ENCODE results near the gene CFAP53. TPM values are rescaled to one million over a fixed set of nuclear protein-coding genes. Genes with fewer than 3 reads are reported as not detected.

CFAP53 gene
- total RNA-seq, 1 donor from 2014 or later, result 0.68 TPM

DNA sequence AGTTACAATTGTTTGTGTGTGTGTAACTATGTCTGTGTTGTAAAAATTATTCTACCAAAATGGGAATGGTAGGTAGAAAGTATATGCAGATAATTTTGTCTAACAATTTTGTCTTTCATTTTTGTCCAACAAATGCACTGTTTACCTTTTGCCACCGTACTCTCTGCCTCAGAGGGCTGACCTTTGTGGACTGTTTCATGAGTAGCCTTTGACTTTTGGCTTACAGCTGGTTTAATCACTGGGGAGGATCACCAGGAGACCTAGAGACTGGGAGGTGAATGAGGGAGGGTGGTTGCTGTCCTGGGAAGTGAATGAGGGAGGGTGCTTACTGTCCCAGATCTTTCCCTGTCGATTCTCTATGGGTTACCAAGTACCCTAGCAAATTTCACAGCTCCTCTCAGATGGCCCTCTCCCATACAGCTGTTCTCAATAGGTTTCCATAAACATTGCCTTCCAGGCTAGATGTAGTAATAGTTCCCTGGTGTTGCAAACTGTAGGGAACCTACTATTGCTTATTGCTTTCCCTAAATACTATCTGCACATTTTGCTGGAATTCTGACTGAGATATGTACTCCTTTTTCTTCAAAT is 47.7 kb upstream of the CFAP53 start:
- TF ChIP-seq, protein P1, sequence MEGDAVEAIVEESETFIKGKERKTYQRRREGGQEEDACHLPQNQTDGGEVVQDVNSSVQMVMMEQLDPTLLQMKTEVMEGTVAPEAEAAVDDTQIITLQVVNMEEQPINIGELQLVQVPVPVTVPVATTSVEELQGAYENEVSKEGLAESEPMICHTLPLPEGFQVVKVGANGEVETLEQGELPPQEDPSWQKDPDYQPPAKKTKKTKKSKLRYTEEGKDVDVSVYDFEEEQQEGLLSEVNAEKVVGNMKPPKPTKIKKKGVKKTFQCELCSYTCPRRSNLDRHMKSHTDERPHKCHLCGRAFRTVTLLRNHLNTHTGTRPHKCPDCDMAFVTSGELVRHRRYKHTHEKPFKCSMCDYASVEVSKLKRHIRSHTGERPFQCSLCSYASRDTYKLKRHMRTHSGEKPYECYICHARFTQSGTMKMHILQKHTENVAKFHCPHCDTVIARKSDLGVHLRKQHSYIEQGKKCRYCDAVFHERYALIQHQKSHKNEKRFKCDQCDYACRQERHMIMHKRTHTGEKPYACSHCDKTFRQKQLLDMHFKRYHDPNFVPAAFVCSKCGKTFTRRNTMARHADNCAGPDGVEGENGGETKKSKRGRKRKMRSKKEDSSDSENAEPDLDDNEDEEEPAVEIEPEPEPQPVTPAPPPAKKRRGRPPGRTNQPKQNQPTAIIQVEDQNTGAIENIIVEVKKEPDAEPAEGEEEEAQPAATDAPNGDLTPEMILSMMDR (IDR thresholded peaks at IDR 0.05; ENCODE audit: insufficient read depth, low read depth, low read length), result no peak
- no peak for TF ChIP-seq EZH2 (IDR thresholded peaks at IDR 0.05; ENCODE audit: insufficient read depth, low read length)
- H3K4me1 Mint-ChIP-seq (ENCODE audit: low read depth, unreplicated experiment), result no peaks in the 10 kb centered on the region
- no peak for FAIRE-seq

GRCh38 chr18:50313031-50313607 is 46.8 kb upstream of the CFAP53 start:
- no peaks in the 10 kb centered on the region for H4K20me1 ChIP-seq (ENCODE audit: insufficient read depth, low read length)
- FAIRE-seq (no peak), DNase-seq (ENCODE audit: low read depth) (no peak)
- no peaks in the 10 kb centered on the region for H3K79me2 ChIP-seq (ENCODE audit: insufficient read depth, low read length)
- H3K4me3 ChIP-seq (ENCODE audit: insufficient read depth, low read depth, low read length), result no peak overlapping the region
- H3K36me3 ChIP-seq (ENCODE audit: insufficient read depth, low read length), result no peaks in the 10 kb centered on the region
- H3K4me2 ChIP-seq (ENCODE audit: low read length), result no peak overlapping the region
- no peaks in the 10 kb centered on the region for H3K9me3 ChIP-seq (ENCODE audit: insufficient read depth, low read depth, low read length)
- H3K27me3 ChIP-seq (ENCODE audit: insufficient read depth, low read length), result peaks cover 7% of the 10 kb centered on the region
- Mint-ChIP-seq H3K9me3 (ENCODE audit: unreplicated experiment) (peaks cover 4% of the 10 kb centered on the region), H3K4me1 (ENCODE audit: low read depth, unreplicated experiment) (no peaks in the 10 kb centered on the region), H3K27ac (ENCODE audit: unreplicated experiment) (no peak overlapping the region), H3K4me3 (ENCODE audit: unreplicated experiment) (no peak overlapping the region), H3K36me3 (ENCODE audit: low read depth, unreplicated experiment) (no peaks in the 10 kb centered on the region), H3K27me3 (ENCODE audit: low read depth, unreplicated experiment) (peaks cover 25% of the 10 kb centered on the region)
- H3K9ac ChIP-seq (ENCODE audit: low read length), result no peak overlapping the region
- no peak overlapping the region for H2AFZ ChIP-seq (ENCODE audit: low read depth, low read length)
- no peak for TF ChIP-seq EZH2 (IDR thresholded peaks at IDR 0.05; ENCODE audit: insufficient read depth, low read length)
- TF ChIP-seq, protein P1 (IDR thresholded peaks at IDR 0.05; ENCODE audit: insufficient read depth, low read depth, low read length), result no peak
- peaks cover 2% of the 10 kb centered on the region for H3K4me1 ChIP-seq (ENCODE audit: insufficient read depth, low read length)
- H3K27ac ChIP-seq (ENCODE audit: low read depth, low read length), result no peak overlapping the region

More for the DNA sequence above, 47.7 kb upstream of the CFAP53 start:
- H3K4me1 ChIP-seq (ENCODE audit: insufficient read depth, low read length), result no peaks in the 10 kb centered on the region
- H3K27me3 ChIP-seq (ENCODE audit: insufficient read depth, low read length), result peaks cover 7% of the 10 kb centered on the region
- no peak overlapping the region for H3K9ac ChIP-seq (ENCODE audit: low read length)
- Mint-ChIP-seq H3K27ac (ENCODE audit: unreplicated experiment) (no peak overlapping the region), H3K4me3 (ENCODE audit: unreplicated experiment) (no peak overlapping the region), H3K27me3 (ENCODE audit: low read depth, unreplicated experiment) (peaks cover 23% of the 10 kb centered on the region), H3K9me3 (ENCODE audit: unreplicated experiment) (peaks cover 4% of the 10 kb centered on the region), H3K36me3 (ENCODE audit: low read depth, unreplicated experiment) (no peaks in the 10 kb centered on the region)
- H3K9me3 ChIP-seq (ENCODE audit: insufficient read depth, low read depth, low read length), result no peaks in the 10 kb centered on the region
- H3K4me3 ChIP-seq (ENCODE audit: insufficient read depth, low read depth, low read length), result no peak overlapping the region
- H4K20me1 ChIP-seq (ENCODE audit: insufficient read depth, low read length), result no peaks in the 10 kb centered on the region
- no peaks in the 10 kb centered on the region for H3K79me2 ChIP-seq (ENCODE audit: insufficient read depth, low read length)
- no peak overlapping the region for H3K27ac ChIP-seq (ENCODE audit: low read depth, low read length)
- no peaks in the 10 kb centered on the region for H3K36me3 ChIP-seq (ENCODE audit: insufficient read depth, low read length)
- DNase-seq (ENCODE audit: low read depth), result no peak
- no peak overlapping the region for H3K4me2 ChIP-seq (ENCODE audit: low read length)
- H2AFZ ChIP-seq (ENCODE audit: low read depth, low read length), result no peak overlapping the region

All from astrocyte (in vitro differentiated cells and primary cell).